Activated T-cell treated with anti-CD3 and anti-CD28 coated beads for 24 hours (primary cell): ENCODE data around the gene ELOVL3.
"Not testable (repeated sequence)": the region's sequence is repeated elsewhere in the genome, so short reads cannot be mapped to it uniquely, and the experiment has no call there.

Experiments used
- DNase-seq: peaks from one replicate; pipeline ENCODE4 v3.0.0-alpha.2; 2020; ENCODE audit warnings: low read depth

The ELOVL3 gene

DNA sequence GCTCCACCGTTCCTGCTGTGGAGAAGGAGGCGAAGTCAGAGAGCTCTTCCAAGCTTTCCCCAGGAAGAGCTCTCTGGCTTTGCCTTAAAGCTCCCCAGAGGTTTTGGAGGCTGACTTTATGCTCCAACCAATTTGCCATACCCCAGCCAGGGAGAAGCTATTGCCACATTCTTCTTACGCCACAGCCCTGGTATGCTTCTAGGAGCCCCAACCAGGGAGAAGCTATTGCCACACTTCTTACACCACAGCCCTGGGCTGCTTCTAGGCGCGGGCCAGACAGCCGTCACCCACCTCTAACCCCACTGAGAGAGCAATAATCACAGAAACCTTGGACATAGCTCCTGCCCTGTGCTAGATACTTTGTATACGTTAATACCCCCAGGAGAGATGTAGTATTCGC is 951 bp downstream of the ELOVL3 start:
- DNase-seq, result no peak

DNA sequence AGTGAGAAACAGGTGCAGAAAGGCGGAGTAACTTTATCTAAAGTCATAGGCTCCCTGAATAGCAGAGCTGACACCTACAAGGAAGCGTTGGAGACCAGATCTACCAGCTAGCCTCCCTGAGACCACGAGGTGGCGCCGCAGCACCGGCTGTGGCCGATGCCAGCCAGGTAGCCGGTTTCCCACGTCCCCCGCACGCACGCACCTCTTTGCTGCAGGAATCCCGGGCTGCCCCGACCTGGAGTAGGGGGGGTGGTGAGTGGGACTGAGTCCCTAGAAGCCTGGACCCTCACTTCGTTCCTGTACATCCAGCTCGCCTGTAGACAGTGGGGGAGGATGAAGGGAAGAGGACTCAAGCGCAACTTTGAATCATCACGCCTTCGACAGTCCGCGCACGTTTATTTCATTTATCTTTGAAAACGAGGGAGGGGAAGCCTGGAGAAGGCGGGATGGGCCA is 3.7 kb downstream of the ELOVL3 start:
- DNase-seq, result peak; percentile 79

DNA sequence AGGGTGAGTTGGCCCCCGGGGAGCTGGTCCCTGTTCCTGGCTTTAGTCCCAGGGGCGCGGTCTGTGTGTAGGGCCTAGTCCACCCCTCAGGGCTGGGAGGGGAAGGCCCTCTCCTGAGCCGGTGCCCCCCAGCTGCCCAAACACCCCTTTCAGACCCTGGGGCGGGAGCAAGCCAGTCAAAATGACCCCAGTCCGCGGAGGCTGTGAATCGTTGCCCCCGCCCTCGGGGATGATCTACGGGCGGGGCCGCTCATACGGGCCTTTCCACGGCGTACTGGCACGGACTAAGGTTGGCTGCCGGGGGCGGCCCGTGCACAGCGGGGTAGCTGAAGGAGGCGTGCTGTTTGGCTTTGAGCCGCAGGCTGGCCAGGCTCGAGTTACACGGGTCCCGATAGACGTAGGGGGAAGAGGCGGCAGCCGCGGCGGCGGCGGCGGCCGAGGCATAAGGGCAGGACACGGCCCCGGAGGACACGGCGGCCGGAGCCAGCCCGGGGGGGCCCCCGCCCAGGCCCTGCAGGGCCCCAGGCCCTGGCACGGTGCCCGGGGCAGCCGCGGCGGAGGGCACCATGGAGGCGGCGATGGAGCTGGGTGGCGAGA is 4.3 kb downstream of the ELOVL3 start:
- DNase-seq, result no peak

DNA sequence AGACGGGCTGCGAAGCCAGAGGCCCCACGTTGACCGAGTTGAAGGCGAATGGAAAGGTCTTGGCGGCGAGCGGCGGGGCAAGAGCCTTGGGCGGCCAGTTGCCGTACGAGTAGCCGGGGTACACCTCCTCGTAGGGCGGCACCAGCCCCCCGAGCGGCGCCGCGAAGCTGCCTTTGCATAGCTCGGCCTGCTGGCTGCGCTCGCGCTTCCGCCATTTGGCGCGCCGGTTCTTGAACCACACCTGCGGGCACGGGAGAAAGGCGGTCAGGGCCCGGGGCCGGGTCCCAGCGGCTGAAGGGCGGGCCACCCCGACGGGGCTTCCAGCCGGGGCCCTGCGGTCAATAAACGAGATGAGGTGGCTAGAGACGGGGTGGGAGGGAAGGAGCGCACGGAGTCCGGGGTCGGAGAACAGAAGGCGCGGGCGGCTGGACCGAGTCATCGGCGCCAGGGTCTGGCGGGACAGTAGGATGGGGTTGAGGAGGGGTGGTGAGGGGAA is 4.8 kb downstream of the ELOVL3 start:
- no peak for DNase-seq

DNA sequence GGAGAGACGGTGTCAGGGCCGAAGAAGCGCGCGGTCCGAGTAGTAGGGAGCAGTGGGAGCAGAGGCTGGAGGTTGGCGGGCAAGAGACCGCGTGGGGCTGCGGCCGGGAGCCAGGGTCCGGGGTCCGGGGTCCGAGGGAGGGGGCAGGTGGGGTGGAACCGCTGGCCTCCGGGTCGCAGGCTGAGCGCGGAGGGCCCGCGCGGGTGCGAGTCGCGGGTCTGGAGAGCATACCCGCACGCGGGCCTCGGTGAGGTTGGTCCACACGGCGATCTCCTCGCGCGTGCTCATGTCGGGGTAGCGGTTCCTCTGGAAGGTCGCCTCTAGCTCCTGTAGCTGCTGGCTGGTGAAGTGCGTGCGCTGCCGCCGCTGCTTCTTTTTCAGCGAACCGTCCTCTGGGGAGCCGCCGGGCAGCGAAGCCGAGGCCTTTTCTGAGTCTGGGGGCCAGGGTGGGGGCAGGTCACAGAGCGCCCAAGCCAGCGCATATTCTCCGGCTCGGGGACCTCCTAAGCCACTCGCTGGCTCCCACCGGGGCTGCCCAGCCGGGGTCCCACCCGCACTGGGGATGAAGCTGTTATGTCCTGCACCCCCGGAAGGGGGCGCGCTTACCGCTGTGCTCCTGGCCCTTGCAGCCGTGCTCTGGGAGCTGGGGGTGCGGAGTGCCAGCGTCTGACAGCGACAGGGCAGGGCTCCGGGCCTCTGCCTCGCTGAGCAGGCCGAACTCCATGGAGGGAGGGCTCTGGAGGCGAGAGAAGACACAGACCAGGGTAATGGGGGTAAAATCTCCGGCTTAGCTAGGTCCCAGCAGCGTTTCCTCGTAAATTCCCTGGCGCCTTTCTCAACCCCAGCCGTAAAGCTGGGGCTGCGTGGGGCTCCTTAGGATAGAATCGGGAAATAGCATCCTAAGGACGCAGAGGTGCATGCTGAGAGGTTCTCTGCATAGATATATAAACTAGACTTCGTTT is 5.5 kb downstream of the ELOVL3 start:
- peak; percentile 54 for DNase-seq

DNA sequence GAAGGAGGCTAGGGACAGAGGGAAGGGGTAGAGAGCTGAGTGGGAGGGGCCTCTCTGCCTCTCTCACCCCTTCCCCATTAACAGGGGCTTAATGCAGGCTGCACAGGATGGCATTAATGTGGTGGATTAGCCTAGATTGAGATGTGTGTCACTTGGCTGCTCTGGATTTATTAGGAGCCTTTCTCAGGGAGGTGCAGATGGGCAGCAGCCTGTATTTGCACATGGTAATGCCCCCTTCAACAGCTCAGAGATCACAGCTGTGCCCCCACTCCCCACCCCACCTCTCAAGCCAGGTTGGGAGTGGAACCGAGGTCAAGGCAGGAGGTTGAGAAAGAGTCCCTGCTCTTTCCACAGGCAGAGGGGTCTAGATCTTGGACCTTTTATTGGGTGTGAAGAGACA is 7.9 kb downstream of the ELOVL3 start:
- DNase-seq, result no peak

DNA sequence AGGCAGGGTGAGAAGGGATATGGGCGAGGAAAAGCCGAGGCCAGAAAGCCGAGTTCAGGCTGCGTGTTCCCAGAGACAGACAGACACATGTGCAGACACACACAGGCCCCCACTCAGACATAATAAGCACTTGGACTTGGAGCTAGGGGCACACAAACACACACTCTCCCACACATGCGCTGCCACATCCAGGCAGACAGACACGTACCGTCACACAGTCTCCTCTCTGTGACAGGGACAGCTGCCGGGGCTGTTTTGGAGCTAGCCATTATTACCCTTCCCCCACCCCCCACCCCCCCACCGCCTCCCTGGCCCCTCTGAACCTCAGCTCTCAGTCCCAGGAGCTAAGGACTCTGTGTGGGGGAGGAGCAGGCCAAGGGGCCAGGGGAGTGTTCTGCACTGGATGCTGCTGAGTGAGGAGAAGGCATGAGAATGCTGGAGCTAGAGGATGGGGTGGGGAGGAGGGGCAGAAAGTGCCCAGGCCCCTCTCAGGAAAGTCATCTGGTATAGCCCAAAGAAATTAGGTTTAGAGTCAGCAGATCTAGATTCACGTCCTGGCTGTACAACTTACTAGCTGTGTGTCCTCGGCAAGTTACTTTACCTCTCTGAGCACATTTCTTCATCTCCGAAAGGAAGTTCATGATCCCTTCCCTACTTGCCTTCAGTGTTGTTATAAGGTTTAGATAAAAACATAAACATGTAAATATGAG is 8.9 kb downstream of the ELOVL3 start:
- DNase-seq, result no peak

DNA sequence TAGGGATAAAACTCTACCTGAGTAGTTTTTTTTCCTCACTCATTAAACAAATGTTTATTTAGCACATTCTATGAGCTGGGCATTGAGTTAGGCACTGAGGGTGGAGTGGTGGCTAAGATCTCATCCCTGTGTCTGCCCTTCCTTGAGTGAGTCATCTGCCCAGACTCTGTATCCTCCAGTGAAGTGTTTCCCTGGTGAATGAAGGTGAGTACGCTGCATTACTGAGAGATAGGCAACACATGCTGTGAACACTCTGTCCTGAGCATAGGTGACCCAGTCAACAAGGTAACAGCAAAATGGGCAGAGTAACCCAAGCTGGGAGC is 9.5 kb downstream of the ELOVL3 start:
- no peak for DNase-seq

DNA sequence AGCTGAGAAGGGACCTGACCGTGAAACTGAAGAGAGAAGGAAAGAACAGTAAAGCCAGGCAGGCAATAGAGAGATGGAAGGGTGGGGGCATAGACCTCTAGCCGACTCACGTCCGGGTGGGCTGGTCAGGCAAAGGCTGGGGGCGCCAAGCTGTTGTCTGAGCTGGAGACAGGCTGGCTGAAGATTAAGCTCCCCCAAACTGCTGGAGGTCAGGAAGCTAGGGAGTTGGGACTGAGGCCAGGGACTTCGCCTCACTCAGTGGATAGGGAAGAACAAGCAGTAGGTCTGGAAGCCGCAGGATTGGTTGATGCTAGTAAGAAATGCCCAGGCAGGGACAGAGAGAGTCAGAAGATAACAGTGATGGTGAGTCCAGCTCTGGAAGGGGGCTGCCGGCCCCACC is 9.9 kb downstream of the ELOVL3 start:
- DNase-seq, result no peak

DNA sequence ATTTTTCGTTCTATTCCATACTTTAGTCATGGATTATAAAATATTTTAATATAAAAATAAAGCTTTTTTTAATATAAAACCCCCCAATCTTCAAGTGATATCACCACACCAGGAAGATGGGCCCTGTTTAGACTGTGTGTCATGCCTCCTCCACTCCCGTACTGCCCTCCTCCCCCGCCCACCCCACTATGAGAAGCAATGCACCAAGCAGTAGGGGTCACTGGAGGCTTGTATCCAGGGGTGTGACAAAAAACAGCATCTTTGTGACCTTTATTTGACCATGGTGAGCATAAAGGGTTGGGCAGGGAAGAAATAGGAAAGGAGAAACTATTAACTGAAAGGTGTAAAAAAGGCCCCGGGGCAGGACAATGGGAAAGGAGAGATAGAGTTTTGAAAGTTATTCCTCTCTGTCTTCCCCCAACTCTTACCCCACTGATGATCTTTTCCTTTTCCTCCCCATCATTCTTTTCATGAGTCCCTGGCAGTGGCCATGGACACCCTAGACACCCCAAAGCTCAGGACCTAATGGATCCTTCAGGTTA is 11.7 kb downstream of the ELOVL3 start:
- DNase-seq, result no peak

DNA sequence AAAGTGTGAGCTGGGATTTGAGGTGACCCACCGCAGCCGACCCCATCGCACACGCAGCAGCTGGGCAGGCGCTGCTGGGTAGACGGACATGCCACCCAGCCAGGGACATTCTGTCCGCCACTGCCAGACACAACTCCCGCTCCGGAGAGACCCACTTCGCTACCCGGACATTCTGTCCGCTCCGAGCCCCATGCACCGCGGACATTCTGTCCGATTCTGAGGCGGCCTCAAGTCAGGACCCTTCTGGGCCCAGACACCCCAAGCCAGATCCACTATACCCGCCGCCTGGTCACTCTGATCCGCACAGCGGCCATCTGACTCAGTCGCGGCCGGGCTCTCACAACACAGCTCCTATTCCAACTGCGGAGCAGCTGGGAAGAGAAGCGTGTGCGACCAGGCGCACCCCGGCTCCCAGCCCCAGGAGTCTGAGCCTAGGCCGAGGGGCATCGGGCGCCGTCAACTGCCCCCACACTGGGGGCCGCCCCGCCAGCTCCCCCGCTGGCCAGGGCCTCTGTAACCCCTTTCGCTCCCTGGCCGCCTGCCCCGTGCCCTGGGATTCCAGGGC is 14.4 kb downstream of the ELOVL3 start:
- DNase-seq, result no peak

DNA sequence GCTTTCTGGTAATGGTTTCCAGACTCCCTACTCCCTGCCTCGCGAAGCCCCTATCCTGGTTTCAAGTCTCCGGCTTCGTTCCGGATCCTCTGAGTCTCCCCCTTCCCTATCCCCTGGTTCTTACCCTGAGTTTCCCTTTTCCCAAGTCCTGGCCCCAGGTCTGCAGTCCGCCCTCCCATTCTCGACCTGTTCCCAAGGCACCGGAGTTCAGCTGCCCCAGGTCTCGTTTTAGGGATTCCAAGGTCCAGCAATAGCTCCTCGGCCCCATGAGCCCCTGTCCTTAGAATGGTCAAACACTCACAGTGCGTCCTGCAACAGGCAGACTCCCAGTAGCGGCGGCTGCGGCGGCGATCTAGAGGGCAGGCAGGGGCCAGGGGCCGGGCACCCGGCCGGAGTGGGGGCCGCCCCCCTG is 14.9 kb downstream of the ELOVL3 start:
- DNase-seq, result no peak

DNA sequence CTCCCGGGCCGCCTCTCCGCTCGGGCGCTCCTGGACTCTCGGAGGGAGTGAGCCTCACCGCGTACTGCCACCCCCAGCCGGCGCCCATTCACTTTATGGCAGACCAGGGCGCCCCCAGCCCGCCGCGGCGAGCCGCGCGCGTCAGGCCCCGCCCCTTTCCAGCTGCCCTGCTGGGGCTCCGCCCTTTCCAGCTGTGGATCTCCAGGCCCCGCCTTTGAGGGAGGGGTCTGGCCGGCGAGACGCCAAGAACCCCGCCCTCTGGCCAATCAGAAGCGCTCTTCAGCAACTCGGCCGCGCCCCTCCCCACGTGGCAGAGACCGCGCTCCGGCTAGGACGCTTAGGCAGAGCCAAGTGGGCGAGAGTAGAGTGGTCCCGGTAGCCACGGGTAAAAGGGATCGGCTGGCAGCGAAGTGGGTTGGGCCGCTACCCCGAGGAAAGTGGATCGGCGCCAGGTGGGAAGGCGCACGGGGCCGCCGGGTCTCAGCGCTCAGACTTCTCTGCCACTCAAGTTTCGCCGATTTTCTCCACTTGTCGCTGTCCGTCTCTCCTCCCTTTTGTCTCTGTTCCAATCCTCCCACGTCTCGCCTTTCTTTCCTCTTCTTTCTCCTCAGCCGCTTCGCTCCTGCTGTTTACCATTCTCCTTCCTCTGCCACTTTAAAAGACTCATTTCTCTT is 15.5 kb downstream of the ELOVL3 start, which contains the start of gene PITX3:
TSS of gene PITX3 (minus strand) at position 69 of the 674 bp plus-strand sequence. CDS start 9,432 bp downstream, outside the sequence.
- peak; percentile 90 for DNase-seq

DNA sequence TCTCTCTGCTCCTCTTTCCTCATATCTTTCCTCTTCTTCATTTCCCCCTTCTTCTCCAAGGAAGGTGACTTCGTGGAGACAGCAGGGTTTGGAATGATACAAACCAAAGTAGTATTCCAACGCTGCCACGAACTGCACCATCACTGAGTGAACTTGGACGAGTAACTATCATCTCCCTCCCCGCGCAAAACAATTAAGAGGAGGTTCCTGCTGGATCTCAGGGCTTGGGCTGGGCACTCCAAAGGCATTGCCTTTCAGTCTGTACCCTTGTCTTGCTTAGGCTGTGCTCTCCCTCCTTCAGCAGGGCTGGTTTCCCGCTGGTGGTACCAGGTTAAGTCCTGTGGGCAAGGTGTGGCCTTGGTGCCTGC is 16.0 kb downstream of the ELOVL3 start:
- no peak for DNase-seq

DNA sequence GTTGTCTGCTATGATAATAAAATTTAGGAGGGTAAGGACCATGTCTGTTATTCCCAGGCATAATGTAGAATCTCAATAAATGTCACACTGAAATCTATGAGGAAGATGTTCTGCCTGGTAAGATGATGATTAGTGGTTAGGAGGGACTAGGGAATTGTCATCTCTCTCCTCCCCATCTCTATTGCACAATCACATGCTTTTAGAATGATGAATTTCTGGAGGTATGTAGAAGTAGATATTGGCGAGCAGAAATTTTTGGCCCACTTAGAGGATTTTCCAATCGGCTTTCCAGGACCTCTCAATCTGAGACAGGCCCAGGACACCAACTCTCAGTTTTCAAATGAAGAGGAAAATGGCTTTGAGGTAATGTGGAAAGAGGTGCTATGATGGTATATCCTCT is 17.2 kb downstream of the ELOVL3 start:
- DNase-seq, result no peak

DNA sequence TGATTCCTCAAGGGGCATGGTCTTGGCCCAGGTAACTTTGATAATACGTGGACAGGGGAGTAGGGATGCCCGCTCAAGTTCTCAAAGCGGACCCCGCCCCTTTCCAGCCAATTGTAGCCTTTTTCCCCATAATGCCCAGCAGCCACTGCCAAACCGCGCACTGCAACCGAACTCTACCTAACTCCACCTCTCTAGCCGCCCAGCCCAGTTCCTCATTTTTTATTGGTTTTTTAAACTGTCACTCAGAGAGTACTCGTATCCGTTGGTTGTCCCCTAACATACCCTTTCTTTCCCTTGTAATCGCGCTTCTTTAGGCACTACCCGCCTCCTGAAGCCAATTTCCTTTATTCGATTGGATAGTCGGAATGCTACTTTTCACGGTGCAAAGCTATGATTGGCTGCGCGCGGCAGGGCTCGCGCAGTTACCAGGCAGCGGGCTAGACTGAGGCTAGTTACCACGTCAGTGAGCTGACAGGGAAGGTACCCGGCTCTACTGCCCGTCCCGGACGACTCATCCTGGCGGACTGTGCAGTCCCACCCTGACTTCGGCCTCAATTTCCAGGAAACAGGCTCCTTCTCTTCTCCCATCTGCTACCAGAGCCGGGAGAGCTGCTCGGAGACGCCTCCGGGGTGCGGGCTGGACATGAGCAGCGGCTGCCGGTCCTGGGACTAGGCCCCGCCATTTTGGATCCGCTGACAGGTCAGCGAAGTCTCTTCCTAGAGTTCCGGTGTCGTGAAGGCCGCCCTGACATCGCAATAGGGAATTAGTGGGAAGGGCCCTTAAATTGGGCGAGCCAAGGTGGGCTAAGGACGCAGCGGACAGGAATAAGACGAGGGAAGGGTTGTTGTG is 19.2 kb downstream of the ELOVL3 start, which contains the start of gene GBF1:
TSS of gene GBF1 (plus strand) at position 451 of the 850 bp plus-strand sequence. CDS start 13,407 bp downstream, outside the sequence.
- peak; percentile 81 for DNase-seq

DNA sequence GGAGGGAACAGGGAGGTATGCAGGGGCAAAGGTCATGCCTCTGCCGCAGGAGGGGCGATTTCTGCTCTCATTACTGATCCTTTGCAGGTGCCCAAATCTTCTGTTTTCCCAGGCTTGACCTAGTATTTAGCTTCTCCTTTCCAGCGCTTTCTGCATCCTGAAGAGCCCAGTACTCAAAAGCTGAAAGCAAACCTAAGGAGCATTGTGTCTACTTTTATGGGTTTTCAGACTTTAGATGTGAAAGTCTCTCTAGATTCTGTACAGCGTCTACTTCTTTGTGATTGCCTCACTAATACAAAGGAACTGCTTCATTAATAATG is 19.8 kb downstream of the ELOVL3 start:
- no peak for DNase-seq

DNA sequence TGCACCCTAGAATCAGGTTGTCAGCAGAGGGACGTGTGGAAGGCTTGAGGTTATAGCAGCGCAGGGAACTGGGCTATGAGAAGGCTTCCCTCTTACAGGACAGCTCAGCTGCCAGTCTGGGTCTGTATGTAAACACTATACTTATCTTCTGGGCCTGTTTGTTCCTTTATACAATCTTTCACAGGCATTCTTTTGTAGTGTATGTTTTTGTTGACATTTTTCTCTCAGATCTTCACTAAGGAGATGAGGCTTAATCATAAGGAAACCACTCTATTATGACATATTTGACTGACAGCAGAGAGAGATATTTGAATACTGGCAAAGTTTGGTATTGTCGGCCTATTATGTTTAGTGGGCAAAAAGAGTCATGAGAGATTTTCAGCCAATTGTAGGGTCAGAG is 20.2 kb downstream of the ELOVL3 start:
- no peak for DNase-seq

DNA sequence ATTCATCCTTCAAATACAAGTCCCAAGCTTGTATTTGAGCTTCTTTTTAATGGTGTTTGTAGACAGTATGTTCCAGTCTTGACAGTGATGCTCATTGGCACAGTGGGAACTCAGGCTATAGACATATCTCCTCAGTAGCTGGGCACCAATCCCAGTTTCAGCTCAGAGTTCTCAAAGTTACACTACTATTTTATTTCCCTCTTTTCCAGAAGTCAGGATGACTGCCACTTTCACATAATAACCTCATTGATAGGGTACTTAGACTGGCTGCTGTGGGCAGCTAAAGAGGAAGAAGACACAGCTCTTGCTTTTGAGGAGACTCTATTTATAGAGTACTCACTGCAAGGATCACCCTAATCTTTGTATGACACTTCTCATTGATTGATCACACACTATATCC is 21.6 kb downstream of the ELOVL3 start:
- no peak for DNase-seq

DNA sequence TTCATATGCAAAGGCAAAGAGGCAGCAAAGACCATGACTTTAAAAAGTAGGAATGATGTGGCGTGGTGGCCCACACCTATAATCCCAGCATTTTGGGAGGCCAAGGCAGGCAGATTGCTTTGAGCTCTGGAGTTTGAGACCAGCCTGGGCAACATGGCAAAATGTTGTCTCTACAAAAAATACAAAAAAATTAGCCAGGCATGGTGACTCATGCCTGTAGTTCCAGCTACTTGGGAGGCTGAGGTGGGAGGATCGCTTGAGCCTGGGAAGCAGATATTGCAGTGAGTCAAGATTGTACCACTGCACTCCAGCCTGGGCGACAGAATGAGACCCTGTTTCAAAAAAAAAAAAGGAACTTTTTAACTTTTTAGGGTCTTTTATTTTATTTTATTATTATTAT is 26.4 kb downstream of the ELOVL3 start:
- not testable (repeated sequence) for DNase-seq

DNA sequence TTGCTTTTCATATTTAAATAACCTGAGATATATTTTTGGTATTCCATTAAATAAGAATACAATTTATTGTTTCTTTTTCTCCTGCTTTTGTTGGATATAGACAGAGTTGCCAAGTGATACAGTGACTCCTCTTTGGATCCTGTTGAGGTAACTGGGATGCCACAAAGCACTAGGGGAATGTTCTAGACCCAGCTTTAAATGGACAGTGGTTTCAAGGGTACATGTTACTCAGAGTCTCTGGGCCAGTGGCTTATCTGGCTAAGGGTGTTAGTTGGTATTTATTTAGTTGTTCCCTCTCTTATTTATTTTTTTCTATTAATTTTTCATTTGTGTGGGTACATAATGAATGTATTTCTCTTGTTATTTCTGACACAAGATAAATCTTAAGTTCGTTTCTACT is 28.3 kb downstream of the ELOVL3 start:
- DNase-seq, result no peak
